GM10266 (cell line): ENCODE measurements around the gene RPS6KA5.

Experiments
- DNase-seq: peaks from one replicate; pipeline ENCODE4 v3.0.0; 2012; ENCODE audit errors: extremely low spot score
- TF ChIP-seq, protein P1 (sequence below): IDR thresholded peaks from 2 replicates; pipeline ENCODE4 v1.5.1; 2012; ENCODE audit warnings: mild to moderate bottlenecking, low read depth; ENCODE audit not compliant: control insufficient read depth, insufficient read depth; ENCODE audit errors: missing control alignments

Gene RPS6KA5

DNA sequence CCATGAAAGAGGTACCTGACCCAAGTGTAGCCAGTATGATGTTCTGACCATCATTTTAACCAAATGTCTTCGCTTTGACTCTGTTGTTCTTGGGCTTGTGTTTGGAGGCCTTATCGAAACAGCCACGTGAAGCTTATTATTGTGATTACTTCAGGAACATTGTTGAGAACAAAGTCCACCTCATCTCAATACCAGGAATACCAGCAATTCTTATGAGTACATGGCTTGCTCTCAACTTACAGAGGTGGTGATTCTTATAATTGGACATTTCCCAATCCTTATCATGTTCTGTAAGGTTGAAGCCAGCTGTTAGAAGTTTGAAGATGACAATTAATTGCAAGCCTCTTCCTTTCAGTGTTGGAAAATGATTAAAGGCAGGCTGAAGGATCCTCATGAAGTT, 21.8 kb upstream of the RPS6KA5 start:
- no peak for DNase-seq
- TF ChIP-seq, protein P1, sequence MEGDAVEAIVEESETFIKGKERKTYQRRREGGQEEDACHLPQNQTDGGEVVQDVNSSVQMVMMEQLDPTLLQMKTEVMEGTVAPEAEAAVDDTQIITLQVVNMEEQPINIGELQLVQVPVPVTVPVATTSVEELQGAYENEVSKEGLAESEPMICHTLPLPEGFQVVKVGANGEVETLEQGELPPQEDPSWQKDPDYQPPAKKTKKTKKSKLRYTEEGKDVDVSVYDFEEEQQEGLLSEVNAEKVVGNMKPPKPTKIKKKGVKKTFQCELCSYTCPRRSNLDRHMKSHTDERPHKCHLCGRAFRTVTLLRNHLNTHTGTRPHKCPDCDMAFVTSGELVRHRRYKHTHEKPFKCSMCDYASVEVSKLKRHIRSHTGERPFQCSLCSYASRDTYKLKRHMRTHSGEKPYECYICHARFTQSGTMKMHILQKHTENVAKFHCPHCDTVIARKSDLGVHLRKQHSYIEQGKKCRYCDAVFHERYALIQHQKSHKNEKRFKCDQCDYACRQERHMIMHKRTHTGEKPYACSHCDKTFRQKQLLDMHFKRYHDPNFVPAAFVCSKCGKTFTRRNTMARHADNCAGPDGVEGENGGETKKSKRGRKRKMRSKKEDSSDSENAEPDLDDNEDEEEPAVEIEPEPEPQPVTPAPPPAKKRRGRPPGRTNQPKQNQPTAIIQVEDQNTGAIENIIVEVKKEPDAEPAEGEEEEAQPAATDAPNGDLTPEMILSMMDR = no peak

DNA sequence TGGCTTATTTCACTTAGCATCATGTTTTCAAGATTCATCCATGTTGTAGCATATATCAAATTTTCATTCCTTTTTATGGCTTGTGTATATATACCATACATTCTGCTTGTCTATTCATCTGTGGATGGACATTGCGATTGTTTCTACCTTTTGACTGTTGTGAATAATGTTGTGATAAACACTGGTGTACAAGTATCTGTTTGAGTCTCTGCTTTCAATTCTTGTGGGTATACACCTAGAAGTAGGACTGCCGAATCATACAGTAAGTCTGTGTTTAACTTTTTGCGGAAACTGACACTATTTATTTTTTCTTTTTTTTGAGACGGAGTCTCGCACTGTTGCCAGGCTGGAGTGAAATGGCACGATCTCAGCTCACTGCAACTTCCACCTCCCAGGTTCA, 19.6 kb upstream of the RPS6KA5 start:
- DNase-seq = no peak
- TF ChIP-seq, protein P1 = no peak

DNA sequence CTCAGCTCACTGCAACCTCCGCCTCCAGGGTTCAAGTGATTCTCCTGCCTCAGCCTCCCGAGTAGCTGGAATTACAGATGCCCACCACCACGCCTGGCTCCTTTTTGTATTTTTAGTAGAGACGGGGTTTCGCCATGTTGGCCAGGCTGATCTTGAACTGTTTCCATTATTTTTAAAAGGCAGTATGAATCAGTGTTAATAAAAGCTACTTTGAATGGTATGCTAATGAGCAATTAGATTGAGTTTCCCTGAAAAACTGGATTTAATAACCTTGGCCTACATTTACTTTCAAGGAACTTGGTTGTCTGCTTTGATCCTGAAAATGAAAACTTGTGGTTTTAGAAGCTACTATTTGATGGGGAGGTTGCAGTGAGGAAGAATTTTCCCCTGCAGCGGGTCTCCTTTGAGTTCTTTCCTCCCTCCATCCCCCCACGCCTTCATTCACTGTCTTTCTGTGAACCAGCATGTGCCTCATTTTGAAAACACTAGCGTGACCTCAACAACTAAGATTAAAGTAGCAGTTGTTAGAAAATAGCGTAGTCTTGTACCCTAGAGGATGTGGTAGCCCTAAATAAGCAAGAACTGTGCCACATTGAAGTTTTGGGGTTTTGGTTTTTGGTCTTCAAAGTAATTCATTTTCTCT, 17.8 kb upstream of the RPS6KA5 start:
- peak; percentile 39 for DNase-seq
- TF ChIP-seq, protein P1 = no peak

DNA sequence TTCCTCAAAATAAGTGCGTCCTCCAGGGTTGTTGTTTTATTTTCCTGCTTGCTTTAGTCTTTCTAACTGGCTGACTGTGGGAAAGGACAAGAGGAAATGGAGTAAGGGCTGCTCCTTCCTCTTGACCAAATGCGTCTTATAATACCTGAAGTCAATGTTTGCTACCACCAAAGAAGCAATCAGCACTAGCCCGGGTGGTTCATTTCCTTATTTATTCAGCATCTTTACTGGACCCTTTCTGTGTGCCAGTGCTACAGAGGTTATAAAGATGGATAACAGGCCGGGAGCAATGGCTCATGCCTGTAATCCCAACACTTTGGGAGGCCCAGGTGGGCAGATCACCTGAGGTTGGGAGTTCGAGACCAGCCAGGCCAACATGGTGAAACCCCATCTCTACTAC, 15.1 kb upstream of the RPS6KA5 start:
- no peak for DNase-seq
- TF ChIP-seq, protein P1 = no peak

DNA sequence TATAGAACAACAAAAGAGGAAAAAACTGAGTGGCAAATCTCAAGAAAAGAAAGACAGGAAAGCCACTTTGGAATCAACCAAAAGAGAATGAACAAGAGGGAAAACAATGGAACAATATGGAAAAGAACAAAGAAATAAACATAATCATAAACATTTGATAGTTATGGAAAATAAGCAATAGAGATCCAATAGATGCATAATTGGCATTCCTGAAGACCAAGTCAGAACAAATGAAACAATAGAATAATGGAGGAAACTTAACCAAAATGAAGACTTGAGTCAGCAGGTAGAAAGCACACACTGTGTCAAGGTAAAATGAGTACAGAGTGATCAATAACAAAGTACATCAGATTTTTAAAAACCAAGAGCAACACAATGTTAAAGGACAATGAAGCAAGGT, 10.1 kb upstream of the RPS6KA5 start:
- TF ChIP-seq, protein P1 = no peak
- no peak for DNase-seq

DNA sequence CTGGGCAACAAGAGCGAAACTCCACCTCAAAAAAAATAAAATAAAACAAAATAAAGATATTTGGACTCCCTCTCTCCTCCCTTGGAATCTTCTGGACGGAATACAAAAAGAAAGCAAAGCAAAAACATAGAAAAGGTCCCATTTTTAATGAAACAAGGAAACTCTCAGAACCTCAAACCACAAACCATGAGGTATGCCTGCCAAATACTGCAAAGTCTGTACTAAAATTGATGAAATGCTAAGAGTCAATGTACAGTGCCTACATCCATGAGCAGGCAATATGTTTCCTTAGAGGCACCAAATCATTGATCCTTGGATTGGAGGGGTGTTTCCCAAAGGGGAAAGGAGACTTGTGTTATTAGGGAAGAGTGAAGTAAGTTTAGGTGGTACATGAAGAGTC, 8.2 kb upstream of the RPS6KA5 start:
- DNase-seq = no peak

DNA sequence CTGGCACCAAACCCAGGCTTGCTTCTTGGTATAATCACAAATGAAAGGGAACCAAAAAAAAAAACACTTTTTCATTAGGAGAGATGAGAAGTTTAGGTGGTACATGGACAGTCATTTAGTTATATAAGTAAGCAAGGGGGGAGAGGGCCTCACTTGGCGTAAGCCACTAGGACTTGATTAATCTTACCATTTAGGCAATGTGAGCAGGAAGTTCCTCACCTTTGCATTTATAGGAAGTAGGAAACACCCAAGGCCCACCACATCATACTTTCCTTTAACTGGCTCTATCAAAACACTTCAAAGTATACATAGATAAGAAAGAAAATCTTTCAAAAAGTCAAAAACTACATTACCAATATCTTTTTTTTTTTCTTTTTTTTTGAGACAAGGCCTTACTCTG, 6.7 kb upstream of the RPS6KA5 start:
- no peak for DNase-seq
- TF ChIP-seq, protein P1 = no peak

More for the DNA sequence above, 8.2 kb upstream of the RPS6KA5 start:
- TF ChIP-seq, protein P1 = no peak
